Measurements from ENCODE around the gene NTMT2. TPM values are rescaled to one million over a fixed set of nuclear protein-coding genes. Genes with fewer than 3 reads are reported as not detected.

NTMT2 gene
- total and polyA plus RNA-seq, 9 of the 15 experiments (the other 6 are each of a cell fraction or from before 2014, with no cell fraction given): not detected

- TF ChIP-seq CHAMP1 (IDR thresholded peaks at IDR 0.05) (no peak), MGA (IDR thresholded peaks at IDR 0.05) (no peak)
Observed at GRCh38 chr1:170096806-170097340, 48.9 kb upstream of the NTMT2 start (continued).
